H9 (cell line): Measurements from ENCODE around the gene APCDD1. TPM values are rescaled to one million over a fixed set of nuclear protein-coding genes. Genes with fewer than 3 reads are reported as not detected.

ENCODE experiments used
- DNase-seq: peaks from one replicate; pipeline ENCODE4 v3.0.0-alpha.2; 2017
- H2AFZ ChIP-seq: one replicate; pipeline ENCODE4 v1.6.1; 2013; ENCODE audit warnings: mild to moderate bottlenecking, low read length, control low read depth, moderate library complexity
- H2AK5ac ChIP-seq: 2 replicates; pipeline ENCODE4 v1.6.1; 2013; ENCODE audit warnings: low read length, control low read depth, mixed read lengths; ENCODE audit not compliant: insufficient read length
- H2BK120ac ChIP-seq: one replicate; pipeline ENCODE4 v1.6.1; 2013; ENCODE audit warnings: low read depth, mild to moderate bottlenecking, low read length, control low read depth, inconsistent platforms; ENCODE audit not compliant: poor library complexity, severe bottlenecking
- H2BK12ac ChIP-seq: 2 replicates; pipeline ENCODE4 v1.6.1; 2013; ENCODE audit warnings: low read length, control low read depth, mixed read lengths, low read depth; ENCODE audit not compliant: insufficient read length
- H2BK15ac ChIP-seq: 2 replicates; pipeline ENCODE4 v1.6.1; 2013; ENCODE audit warnings: low read depth, low read length, control low read depth
- H2BK20ac ChIP-seq: one replicate; pipeline ENCODE4 v1.6.1; 2013; ENCODE audit warnings: low read depth, mild to moderate bottlenecking, low read length, control low read depth, inconsistent platforms; ENCODE audit not compliant: poor library complexity, severe bottlenecking
- H2BK5ac ChIP-seq: 2 replicates; pipeline ENCODE4 v1.6.1; 2013; ENCODE audit warnings: low read length, control low read depth, mixed read lengths; ENCODE audit not compliant: insufficient read length
- H3K14ac ChIP-seq: 2 replicates; pipeline ENCODE4 v1.6.1; 2013; ENCODE audit warnings: low read length, control low read depth; ENCODE audit not compliant: insufficient read depth
- H3K18ac ChIP-seq: 2 replicates; pipeline ENCODE4 v1.6.1; 2013; ENCODE audit warnings: low read depth, mild to moderate bottlenecking, mixed read lengths, low read length, control low read depth; ENCODE audit not compliant: insufficient read length
- H3K23ac ChIP-seq: 2 replicates; pipeline ENCODE4 v1.6.1; 2013; ENCODE audit warnings: low read length, control low read depth, mixed read lengths, low read depth; ENCODE audit not compliant: insufficient read length
- H3K23me2 ChIP-seq: 2 replicates; pipeline ENCODE4 v1.6.1; 2013; ENCODE audit warnings: low read depth, mild to moderate bottlenecking, mixed read lengths, low read length, control low read depth; ENCODE audit not compliant: insufficient read length, poor library complexity, severe bottlenecking
- H3K27ac ChIP-seq: 2 replicates; pipeline ENCODE4 v1.5.1; 2013; ENCODE audit warnings: low read length, control low read depth, mixed read lengths, low read depth; ENCODE audit not compliant: insufficient read length
- H3K27me3 ChIP-seq: 2 replicates; pipeline ENCODE4 v1.6.1; 2013; ENCODE audit warnings: low read length, control low read depth, inconsistent platforms; ENCODE audit not compliant: insufficient read depth
- H3K4ac ChIP-seq: 2 replicates; pipeline ENCODE4 v1.6.1; 2013; ENCODE audit warnings: low read depth, mild to moderate bottlenecking, control low read depth, inconsistent platforms, low read length, moderate library complexity
- H3K4me1 ChIP-seq: 2 replicates; pipeline ENCODE4 v1.6.1; 2013; ENCODE audit warnings: low read length, control low read depth, inconsistent platforms; ENCODE audit not compliant: insufficient read depth
- H3K4me2 ChIP-seq: 2 replicates; pipeline ENCODE4 v1.6.1; 2013; ENCODE audit warnings: low read length, control low read depth, mixed read lengths; ENCODE audit not compliant: insufficient read length, insufficient read depth
- H3K56ac ChIP-seq: 2 replicates; pipeline ENCODE4 v1.6.1; 2013; ENCODE audit warnings: low read depth, mild to moderate bottlenecking, mixed read lengths, low read length, control low read depth; ENCODE audit not compliant: insufficient read length
- H3K79me1 ChIP-seq: 2 replicates; pipeline ENCODE4 v1.6.1; 2013; ENCODE audit warnings: low read depth, mild to moderate bottlenecking, moderate library complexity, low read length, control low read depth, inconsistent platforms; ENCODE audit not compliant: insufficient read depth, poor library complexity, severe bottlenecking
- H3K79me2 ChIP-seq: 2 replicates; pipeline ENCODE4 v1.6.1; 2013; ENCODE audit warnings: low read length, control low read depth, inconsistent platforms; ENCODE audit not compliant: insufficient read depth
- H3K9ac ChIP-seq: 2 replicates; pipeline ENCODE4 v1.6.1; 2013; ENCODE audit warnings: low read length, control low read depth, mixed read lengths; ENCODE audit not compliant: insufficient read length; ENCODE audit errors: extremely low read depth
- H3K9me3 ChIP-seq: one replicate; pipeline ENCODE4 v1.6.1; 2013; ENCODE audit warnings: low read depth, low read length, inconsistent platforms; ENCODE audit not compliant: control insufficient read depth
- H3T11ph ChIP-seq: one replicate; pipeline ENCODE4 v1.6.1; 2013; ENCODE audit warnings: mild to moderate bottlenecking, low read length, control low read depth, inconsistent platforms
- H4K20me1 ChIP-seq: one replicate; pipeline ENCODE4 v1.6.1; 2013; ENCODE audit not compliant: control insufficient read depth, insufficient read length, insufficient read depth
- H4K5ac ChIP-seq: 2 replicates; pipeline ENCODE4 v1.6.1; 2013; ENCODE audit warnings: low read depth, mild to moderate bottlenecking, mixed read lengths, low read length, control low read depth; ENCODE audit not compliant: insufficient read length
- H4K8ac ChIP-seq: replicated peaks from 2 replicates; pipeline ENCODE4 v1.6.1; 2013; ENCODE audit warnings: low read length, control low read depth, mixed read lengths, low read depth; ENCODE audit not compliant: insufficient read length
- H4K91ac ChIP-seq: 2 replicates; pipeline ENCODE4 v1.6.1; 2013; ENCODE audit warnings: low read depth, mild to moderate bottlenecking, moderate library complexity, mixed read lengths, low read length, control low read depth; ENCODE audit not compliant: insufficient read length
- H3K27ac Mint-ChIP-seq, 3 experiments: 2 replicates in 2 of 3; 3 replicates in 1 of 3; pipeline ENCODE4 v1.8.0; 2020 to 2021; ENCODE audit warnings: mixed read lengths in 3 of 3, mild to moderate bottlenecking in 1 of 3, moderate library complexity in 1 of 3
- H3K27me3 Mint-ChIP-seq: 2 replicates; pipeline ENCODE4 v1.8.0; 2021; ENCODE audit warnings: low read depth, mild to moderate bottlenecking, moderate library complexity, mixed read lengths
- H3K36me3 Mint-ChIP-seq, 3 experiments: 2 replicates in 2 of 3; 3 replicates in 1 of 3; pipeline ENCODE4 v1.8.0; 2020 to 2021; ENCODE audit warnings: low read depth in 3 of 3, mixed read lengths in 3 of 3; ENCODE audit not compliant: insufficient read depth in 1 of 3
- H3K4me1 Mint-ChIP-seq, 2 experiments: 2 replicates each; pipeline ENCODE4 v1.8.0; 2020; ENCODE audit warnings: mixed read lengths in 2 of 2
- H3K4me3 Mint-ChIP-seq, 2 experiments: 2 replicates in 1 of 2; 3 replicates in 1 of 2; pipeline ENCODE4 v1.8.0; 2020 to 2021; ENCODE audit warnings: mild to moderate bottlenecking in 2 of 2, mixed read lengths in 2 of 2, moderate library complexity in 1 of 2
- H3K9me3 Mint-ChIP-seq, 2 experiments: 2 replicates in 1 of 2; 3 replicates in 1 of 2; pipeline ENCODE4 v1.8.0; 2020; ENCODE audit warnings: mild to moderate bottlenecking in 2 of 2, mixed read lengths in 2 of 2, moderate library complexity in 1 of 2
- CTCF ChIP-seq: fragments of 200-600 bp; sonication (generic); conservative IDR thresholded peaks from 3 replicates; pipeline ENCODE4 v1.8.0; 2021; ENCODE audit warnings: antibody characterized with exemption, mild to moderate bottlenecking
- WGBS: extraction: QIAGEN DNeasy Blood & Tissue Kit; methylation state at CpG from one replicate; pipeline ENCODE4 v1.1.7; 2013; ENCODE audit warnings: missing lambda C conversion rate, low lambda C conversion rate, mixed read lengths; ENCODE audit not compliant: insufficient read length; ENCODE audit errors: extremely low coverage; 5-methylcytosine and 5-hydroxymethylcytosine counted together
- total RNA-seq: library from RNA; stranded (reverse); gene quantifications from 2 replicates; pipeline ENCODE4 v1.2.1, GENCODE V29; 2021

Gene APCDD1
- total RNA-seq, 1 experiment from 2014 or later: 1.8 TPM

GRCh38 chr18:10416065-10416464 lies 38.4 kb upstream of the APCDD1 start:
- no peak overlapping the region for H4K8ac ChIP-seq
- no peak overlapping the region for H2BK12ac ChIP-seq
- H3K9me3 ChIP-seq: no peaks in the 10 kb centered on the region
- H3K27me3 ChIP-seq: no peaks in the 10 kb centered on the region
- no peak overlapping the region for H3K9ac ChIP-seq
- TF ChIP-seq CTCF: no peak
- WGBS: no CpG with 5 or more reads among the region's 9 CpGs
- H3K36me3 Mint-ChIP-seq: peaks cover 0 to 3% (median 0%) of the 10 kb centered on the region in 3 experiments; a peak in 1 of 7 replicates
- H3K9me3 Mint-ChIP-seq: peaks cover 0 to 3% of the 10 kb centered on the region in 2 experiments; a peak in 3 of 5 replicates
- H3K4me3 Mint-ChIP-seq: no peak overlapping the region
- peak overlapping the region; percentile 40; the same call in 1 of the 2 replicates for H3K14ac ChIP-seq
- H2AK5ac ChIP-seq: no peak overlapping the region
- H3K56ac ChIP-seq: no peak overlapping the region
- H3K4ac ChIP-seq: no peak overlapping the region
- H3K23me2 ChIP-seq: no peaks in the 10 kb centered on the region
- H2BK15ac ChIP-seq: no peak overlapping the region
- no peak for DNase-seq
- peaks cover 1 to 5% of the 10 kb centered on the region in 2 experiments for H3K4me1 Mint-ChIP-seq
- H4K5ac ChIP-seq: no peak overlapping the region
- no peak overlapping the region for H3K4me2 ChIP-seq
- H3K27ac ChIP-seq: no peak overlapping the region
- no peak overlapping the region for H3T11ph ChIP-seq
- H4K91ac ChIP-seq: no peak overlapping the region
- no peak overlapping the region for H2BK120ac ChIP-seq
- H2AFZ ChIP-seq: no peak overlapping the region
- no peaks in the 10 kb centered on the region; the same call in 1 of the 2 replicates for H3K4me1 ChIP-seq
- H3K79me1 ChIP-seq: no peaks in the 10 kb centered on the region
- H3K18ac ChIP-seq: no peak overlapping the region
- H3K27ac Mint-ChIP-seq: no peak overlapping the region
- H3K23ac ChIP-seq: no peak overlapping the region
- no peaks in the 10 kb centered on the region for H3K79me2 ChIP-seq
- H2BK5ac ChIP-seq: no peak overlapping the region
- H2BK20ac ChIP-seq: no peak overlapping the region
- no peaks in the 10 kb centered on the region for H4K20me1 ChIP-seq
- H3K27me3 Mint-ChIP-seq: no peaks in the 10 kb centered on the region; the same call in 1 of the 2 replicates
